ENCODE data around the gene CHMP5.

GRCh38 chr9:33297432-33297831 is 32.6 kb downstream of the CHMP5 start:
- TF ChIP-seq CTCF (IDR thresholded peaks at IDR 0.05) (no peak), POLR2A (IDR thresholded peaks at IDR 0.05) (no peak)
